GM19099 (cell line): ENCODE measurements around the gene SUSD1.

Experiments
- POLR2A ChIP-seq: IDR thresholded peaks from 3 replicates; pipeline ENCODE4 v1.6.1; 2011; ENCODE audit warnings: low read depth; ENCODE audit not compliant: insufficient read length; ENCODE audit errors: extremely low read depth

Gene SUSD1

DNA sequence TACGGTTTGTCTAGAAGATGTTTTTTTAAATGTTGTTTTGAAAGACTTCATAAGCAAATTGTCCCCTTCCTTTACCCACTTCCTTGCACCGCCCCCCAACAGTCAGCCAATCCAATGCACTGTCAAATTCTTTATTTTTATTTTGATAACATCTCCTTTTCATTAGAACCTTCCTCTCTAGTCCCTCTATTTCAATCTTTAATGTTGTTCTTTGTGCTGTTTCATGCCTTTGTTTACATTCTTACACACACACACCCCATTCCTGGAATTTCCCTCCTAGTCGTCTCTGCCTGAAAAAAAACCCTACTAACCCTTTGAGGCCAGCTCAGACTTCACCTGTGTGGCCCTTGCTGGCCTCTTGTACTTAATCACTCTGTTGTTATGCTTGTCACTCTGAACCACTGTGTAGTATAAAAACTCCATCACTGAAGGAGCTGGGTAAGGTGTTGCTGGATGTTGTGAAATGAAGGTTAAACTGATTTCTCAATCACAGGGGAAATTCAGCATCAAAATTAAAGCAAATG is 145.1 kb downstream of the SUSD1 start:
- no peak for TF ChIP-seq POLR2A

GRCh38 chr9:112028242-112029221 is 146.6 kb downstream of the SUSD1 start:
- peak; percentile 52 for TF ChIP-seq POLR2A

GRCh38 chr9:112025850-112026249 is 149.2 kb downstream of the SUSD1 start:
- no peak for TF ChIP-seq POLR2A

- TF ChIP-seq POLR2A = no peak
These were observed 153.4 kb downstream of the SUSD1 start for GRCh38 chr9:112021742-112022141.

- peak; percentile 17 for TF ChIP-seq POLR2A
These were observed 154.2 kb downstream of the SUSD1 start for GRCh38 chr9:112020680-112021596.

DNA sequence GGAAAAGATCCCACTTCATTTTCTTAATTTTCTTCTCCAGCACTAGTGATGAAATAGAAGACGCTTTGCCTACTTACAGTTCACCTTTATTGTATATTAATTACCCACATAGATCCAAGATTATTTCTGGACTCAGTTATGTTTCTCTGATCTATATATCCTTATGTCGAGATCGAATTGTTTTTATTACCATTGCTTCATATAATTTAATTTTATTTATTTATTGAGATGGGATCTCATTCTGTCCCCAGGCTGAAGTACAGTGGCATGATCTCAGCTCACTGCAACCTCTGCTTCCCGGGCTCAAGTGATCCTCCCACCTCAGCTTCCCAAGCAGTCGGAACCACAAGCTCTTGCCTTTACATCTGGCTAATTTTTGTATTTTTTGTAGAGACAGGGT is 157.2 kb downstream of the SUSD1 start:
- TF ChIP-seq POLR2A = no peak

DNA sequence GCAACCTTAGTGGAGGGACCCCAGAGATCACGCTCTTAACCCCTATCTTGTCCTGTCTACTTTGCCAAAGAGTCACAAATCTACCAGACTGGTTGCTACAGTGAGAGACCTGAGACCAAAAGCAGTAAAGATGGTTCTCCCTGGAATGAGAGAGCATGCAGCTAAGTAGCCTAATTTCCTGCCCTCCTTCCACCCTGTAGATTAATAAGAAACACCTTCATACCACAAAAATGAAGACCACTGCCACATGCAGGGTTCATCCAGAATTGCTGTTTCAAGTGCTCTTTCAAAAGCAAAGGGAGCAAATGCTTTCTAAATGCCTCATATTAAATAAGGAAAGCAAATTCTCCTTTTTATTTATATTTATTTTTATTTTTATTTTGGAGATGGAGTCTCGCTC is 159.4 kb downstream of the SUSD1 start:
- no peak for TF ChIP-seq POLR2A

GRCh38 chr9:112015149-112015548 is 159.9 kb downstream of the SUSD1 start:
- no peak for TF ChIP-seq POLR2A

DNA sequence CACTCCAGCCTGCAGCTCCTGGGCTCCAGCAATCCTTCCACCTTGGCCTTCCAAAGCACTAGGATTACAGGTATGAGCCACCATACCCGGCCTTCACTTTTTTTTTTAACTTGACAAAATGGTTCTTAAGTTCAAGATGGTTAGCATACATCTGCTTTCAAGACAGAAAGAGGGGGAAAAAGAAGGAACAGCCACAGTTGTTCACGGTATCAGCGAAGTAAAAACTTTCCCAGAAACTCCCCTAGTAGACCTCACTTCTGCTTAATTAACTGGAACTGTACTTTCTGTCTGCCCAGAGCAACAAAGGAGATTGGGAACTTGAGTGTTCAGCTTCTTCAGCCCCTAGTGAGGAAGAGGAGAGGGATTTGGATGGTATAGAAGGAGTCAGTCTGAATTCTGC is 161.8 kb downstream of the SUSD1 start:
- TF ChIP-seq POLR2A = no peak

- TF ChIP-seq POLR2A = no peak
These were observed 162.8 kb downstream of the SUSD1 start for GRCh38 chr9:112012026-112012902.

GRCh38 chr9:112011051-112011620 is 164.0 kb downstream of the SUSD1 start:
- TF ChIP-seq POLR2A = no peak

GRCh38 chr9:112010537-112010936 is 164.6 kb downstream of the SUSD1 start:
- no peak for TF ChIP-seq POLR2A

DNA sequence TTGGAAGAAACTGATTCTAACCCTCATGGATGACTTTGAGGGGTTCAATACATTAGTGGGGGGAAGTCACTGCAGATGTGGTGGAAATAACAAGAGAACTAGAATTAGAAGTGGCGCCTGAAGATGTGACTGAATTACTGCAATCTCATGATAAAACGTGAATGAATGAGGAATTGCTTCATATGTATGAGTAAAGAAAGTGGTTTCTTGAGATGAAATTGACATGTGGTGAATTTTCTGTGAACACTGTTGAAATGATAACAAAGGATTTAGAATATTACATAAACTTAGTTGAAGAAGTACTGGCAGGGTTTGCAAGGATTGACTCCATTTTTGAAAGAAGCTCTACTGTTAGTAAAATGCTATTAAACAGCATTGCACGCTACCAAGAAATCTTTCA is 165.4 kb downstream of the SUSD1 start:
- no peak for TF ChIP-seq POLR2A
